A549 (cell line): Measurements from ENCODE around the gene ZNF709. TPM values are rescaled to one million over a fixed set of nuclear protein-coding genes. Genes with fewer than 3 reads are reported as not detected.

ENCODE experiments used
- ATAC-seq, 2 experiments: fragments of 200-7000 bp in 1 of 2; fragments of >200 bp in 1 of 2; cut with Nextera tagmentation in 1 of 2; cut with Tn5 transposase in 1 of 2; 3 replicates each; pipeline versions ENCODE4 v1.8.0 to v1.9.1; 2018 to 2020; ENCODE audit warnings: mild to moderate bottlenecking in 1 of 2, moderate library complexity in 1 of 2
- CTCF ChIA-PET: fragments of 300-600 bp; sonication (Branson Sonifier 250); formaldehyde crosslinking; extraction: SDS; loops from one replicate; lab custom pipeline; 2021; ENCODE audit warnings: antibody characterized with exemption, inconsistent platforms; lab: Yijun Ruan, JAX
- POLR2A ChIA-PET: fragments of 350-600 bp; formaldehyde crosslinking; extraction: SDS; loops from one replicate; lab custom pipeline; 2021; ENCODE audit warnings: antibody characterized with exemption, inconsistent platforms; lab: Yijun Ruan, JAX
- DNase-seq, 2 experiments: peaks; one replicate each; pipeline versions ENCODE4 v3.0.0 to v3.0.0-alpha.2; 2011 to 2016; ENCODE audit warnings: low read depth in 1 of 2, low spot score in 1 of 2
- FAIRE-seq: peaks from 2 replicates; lab custom pipeline; 2011; peaks lifted over from hg19 to GRCh38; lab: Jason Lieb, UNC
- H3K27ac ChIP-seq, 2 experiments: fragments of >200 bp; sonication (Bioruptor Twin); formaldehyde crosslinking; 3 replicates each; pipeline ENCODE4 v1.5.1; 2016 to 2017
- H3K4me1 ChIP-seq: fragments of >200 bp; sonication (Bioruptor Twin); formaldehyde crosslinking; 3 replicates; pipeline ENCODE4 v1.6.1; 2016
- H3K4me2 ChIP-seq: fragments of >200 bp; sonication (Bioruptor Twin); formaldehyde crosslinking; 3 replicates; pipeline ENCODE4 v1.6.1; 2016
- H3K4me3 ChIP-seq: fragments of >200 bp; sonication (Bioruptor Twin); formaldehyde crosslinking; 3 replicates; pipeline ENCODE4 v1.5.1; 2016
- H3K9me3 ChIP-seq: fragments of >200 bp; sonication (Bioruptor Twin); formaldehyde crosslinking; 3 replicates; pipeline ENCODE4 v1.6.1; 2016
- CBX2 ChIP-seq: fragments of 200-600 bp; sonication (generic); IDR thresholded peaks from 2 replicates; pipeline ENCODE4 v1.6.1; 2016; ENCODE audit warnings: low read depth, mild to moderate bottlenecking, borderline replicate concordance
- CEBPB ChIP-seq, 2 experiments: fragments of >200 bp in 1 of 2; sonication (Bioruptor Twin) in 1 of 2; formaldehyde crosslinking in 1 of 2; IDR thresholded peaks; 2 replicates each; pipeline ENCODE4 v1.6.1; 2012 to 2016
- EP300 ChIP-seq, 2 experiments: fragments of >200 bp; sonication (Bioruptor Twin); formaldehyde crosslinking; IDR thresholded peaks; 2 replicates in 1 of 2; 3 replicates in 1 of 2; pipeline ENCODE4 v1.6.1; 2016 to 2017
- ESRRA ChIP-seq: fragments of 150-350 bp; IDR thresholded peaks from 2 replicates; pipeline ENCODE4 v1.6.1; 2014; ENCODE audit warnings: mild to moderate bottlenecking, low read length, borderline replicate concordance
- FOSB ChIP-seq: fragments of 250-450 bp; sonication (Bioruptor Pico); IDR thresholded peaks from 2 replicates; pipeline ENCODE4 v1.5.0; 2020; ENCODE audit warnings: mild to moderate bottlenecking, moderate library complexity
- HOXA7 ChIP-seq: fragments of 250-450 bp; sonication (Bioruptor Pico); IDR thresholded peaks from 2 replicates; pipeline ENCODE4 v1.5.0; 2020; ENCODE audit warnings: mild to moderate bottlenecking, moderate library complexity
- MAFK ChIP-seq: fragments of 450-650 bp; IDR thresholded peaks from 2 replicates; pipeline ENCODE4 v1.6.1; 2014; ENCODE audit not compliant: partially characterized antibody
- MAZ ChIP-seq: fragments of 150-350 bp; IDR thresholded peaks from 2 replicates; pipeline ENCODE4 v1.6.1; 2014; ENCODE audit warnings: antibody characterized with exemption, low read depth, low read length, borderline replicate concordance
- MYC ChIP-seq: IDR thresholded peaks from 2 replicates; pipeline ENCODE4 v1.6.1; 2012; ENCODE audit warnings: mild to moderate bottlenecking, inconsistent platforms, low read length, improper control_type of control experiment, borderline replicate concordance
- POLR2AphosphoS2 ChIP-seq: conservative IDR thresholded peaks from 2 replicates; pipeline ENCODE4 v1.6.1; 2012; ENCODE audit warnings: low read length, improper control_type of control experiment, inconsistent platforms
- RARB ChIP-seq: fragments of 250-450 bp; sonication (Bioruptor Pico); IDR thresholded peaks from 2 replicates; pipeline ENCODE4 v1.8.0; 2021; ENCODE audit warnings: mild to moderate bottlenecking, moderate library complexity
- SMC3 ChIP-seq: fragments of >200 bp; sonication (Bioruptor Twin); formaldehyde crosslinking; IDR thresholded peaks from 3 replicates; pipeline ENCODE4 v1.6.1; 2018; ENCODE audit warnings: inconsistent platforms
- SREBF2 ChIP-seq: fragments of 450-650 bp; IDR thresholded peaks from 2 replicates; pipeline ENCODE4 v1.6.1; 2014; ENCODE audit warnings: mild to moderate bottlenecking, moderate library complexity
- ZSCAN20 ChIP-seq: fragments of 250-450 bp; sonication (Bioruptor Pico); IDR thresholded peaks from 2 replicates; pipeline ENCODE4 v1.8.0; 2022; ENCODE audit warnings: mild to moderate bottlenecking, moderate library complexity
- WGBS: methylation state at CpG from one replicate; pipeline ENCODE4 v1.1.6; 2017; ENCODE audit errors: missing lambda C conversion rate; 5-methylcytosine and 5-hydroxymethylcytosine counted together
- polyA plus RNA-seq, 4 experiments: library from polyadenylated mRNA; depleted of rRNA in 3 of 4; stranded (reverse); fragments of >200 nt; fragmentation: RNase III in 1 of 4; extraction: RNeasy Plus Mini Kit Qiagen cat#74134 plus additional on column Dnase treatment in 1 of 4; gene quantifications; 2 replicates in 3 of 4; 3 replicates in 1 of 4; pipeline ENCODE4 v1.2.3, GENCODE V29; 2011 to 2017
- TF ChIP-seq, protein P1 (sequence below): fragments of >200 bp; sonication (Bioruptor Twin); formaldehyde crosslinking; IDR thresholded peaks from 3 replicates; pipeline ENCODE4 v1.6.1; 2016
- TF ChIP-seq, protein P2 (sequence below): fragments of 450-650 bp; IDR thresholded peaks from 2 replicates; pipeline ENCODE4 v1.6.1; 2014; ENCODE audit warnings: antibody characterized with exemption
- TF ChIP-seq, protein P3 (sequence below): fragments of >200 bp; sonication (Bioruptor Twin); formaldehyde crosslinking; IDR thresholded peaks from 3 replicates; pipeline ENCODE4 v1.5.1; 2016
- TF ChIP-seq, protein P4 (sequence below): fragments of 150-350 bp; IDR thresholded peaks from 2 replicates; pipeline ENCODE4 v1.6.1; 2014; ENCODE audit warnings: low read depth, mild to moderate bottlenecking, low read length

The ZNF709 gene
- polyA plus RNA-seq, 2 of the 4 experiments (the other 2 are of a cell fraction), result 0.01 to 0.10 TPM

DNA sequence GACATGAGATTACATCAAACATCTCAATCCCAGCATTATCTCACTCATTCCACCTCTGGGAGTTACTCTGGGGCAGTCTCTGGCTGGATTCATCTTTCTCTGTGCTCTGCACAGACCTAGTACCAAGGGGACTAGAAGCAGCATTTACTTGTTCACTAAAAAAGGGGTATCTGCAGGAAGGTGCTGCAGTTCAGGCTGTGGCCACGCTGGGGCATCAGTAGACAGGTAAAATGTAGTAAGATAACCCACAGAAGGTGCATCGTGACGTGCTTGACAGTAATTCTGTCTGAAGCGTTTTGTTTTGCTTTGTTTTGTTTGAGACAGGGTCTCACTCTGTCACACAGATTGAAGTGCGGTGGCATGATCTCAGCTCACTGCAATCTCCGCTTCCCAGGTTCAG lies 37.4 kb upstream of the ZNF709 start:
- WGBS, result 96% methylated on average over 6 of the region's 6 CpGs
- H3K9me3 ChIP-seq, result peaks cover 85% of the 10 kb centered on the region
- H3K4me2 ChIP-seq, result no peak overlapping the region
- ChIA-PET CTCF (no interaction called here), POLR2A (no interaction called here)
- TF ChIP-seq, protein P1, sequence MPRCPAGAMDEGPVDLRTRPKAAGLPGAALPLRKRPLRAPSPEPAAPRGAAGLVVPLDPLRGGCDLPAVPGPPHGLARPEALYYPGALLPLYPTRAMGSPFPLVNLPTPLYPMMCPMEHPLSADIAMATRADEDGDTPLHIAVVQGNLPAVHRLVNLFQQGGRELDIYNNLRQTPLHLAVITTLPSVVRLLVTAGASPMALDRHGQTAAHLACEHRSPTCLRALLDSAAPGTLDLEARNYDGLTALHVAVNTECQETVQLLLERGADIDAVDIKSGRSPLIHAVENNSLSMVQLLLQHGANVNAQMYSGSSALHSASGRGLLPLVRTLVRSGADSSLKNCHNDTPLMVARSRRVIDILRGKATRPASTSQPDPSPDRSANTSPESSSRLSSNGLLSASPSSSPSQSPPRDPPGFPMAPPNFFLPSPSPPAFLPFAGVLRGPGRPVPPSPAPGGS, result no peak
- TF ChIP-seq EP300 (IDR thresholded peaks at IDR 0.05), result no peak
- no peak for TF ChIP-seq MAFK
- TF ChIP-seq, protein P2, sequence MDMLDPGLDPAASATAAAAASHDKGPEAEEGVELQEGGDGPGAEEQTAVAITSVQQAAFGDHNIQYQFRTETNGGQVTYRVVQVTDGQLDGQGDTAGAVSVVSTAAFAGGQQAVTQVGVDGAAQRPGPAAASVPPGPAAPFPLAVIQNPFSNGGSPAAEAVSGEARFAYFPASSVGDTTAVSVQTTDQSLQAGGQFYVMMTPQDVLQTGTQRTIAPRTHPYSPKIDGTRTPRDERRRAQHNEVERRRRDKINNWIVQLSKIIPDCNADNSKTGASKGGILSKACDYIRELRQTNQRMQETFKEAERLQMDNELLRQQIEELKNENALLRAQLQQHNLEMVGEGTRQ, result no peak
- no peak for TF ChIP-seq ESRRA
- TF ChIP-seq FOSB (CRISPR knock-in tag), result no peak
- TF ChIP-seq HOXA7 (CRISPR knock-in tag), result no peak
- TF ChIP-seq SREBF2, result no peak
- no peak for TF ChIP-seq POLR2AphosphoS2
- TF ChIP-seq, protein P3, sequence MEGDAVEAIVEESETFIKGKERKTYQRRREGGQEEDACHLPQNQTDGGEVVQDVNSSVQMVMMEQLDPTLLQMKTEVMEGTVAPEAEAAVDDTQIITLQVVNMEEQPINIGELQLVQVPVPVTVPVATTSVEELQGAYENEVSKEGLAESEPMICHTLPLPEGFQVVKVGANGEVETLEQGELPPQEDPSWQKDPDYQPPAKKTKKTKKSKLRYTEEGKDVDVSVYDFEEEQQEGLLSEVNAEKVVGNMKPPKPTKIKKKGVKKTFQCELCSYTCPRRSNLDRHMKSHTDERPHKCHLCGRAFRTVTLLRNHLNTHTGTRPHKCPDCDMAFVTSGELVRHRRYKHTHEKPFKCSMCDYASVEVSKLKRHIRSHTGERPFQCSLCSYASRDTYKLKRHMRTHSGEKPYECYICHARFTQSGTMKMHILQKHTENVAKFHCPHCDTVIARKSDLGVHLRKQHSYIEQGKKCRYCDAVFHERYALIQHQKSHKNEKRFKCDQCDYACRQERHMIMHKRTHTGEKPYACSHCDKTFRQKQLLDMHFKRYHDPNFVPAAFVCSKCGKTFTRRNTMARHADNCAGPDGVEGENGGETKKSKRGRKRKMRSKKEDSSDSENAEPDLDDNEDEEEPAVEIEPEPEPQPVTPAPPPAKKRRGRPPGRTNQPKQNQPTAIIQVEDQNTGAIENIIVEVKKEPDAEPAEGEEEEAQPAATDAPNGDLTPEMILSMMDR, result no peak
- no peak for TF ChIP-seq ZSCAN20 (CRISPR knock-in tag)
- no peak for TF ChIP-seq SMC3
- TF ChIP-seq, protein P4, sequence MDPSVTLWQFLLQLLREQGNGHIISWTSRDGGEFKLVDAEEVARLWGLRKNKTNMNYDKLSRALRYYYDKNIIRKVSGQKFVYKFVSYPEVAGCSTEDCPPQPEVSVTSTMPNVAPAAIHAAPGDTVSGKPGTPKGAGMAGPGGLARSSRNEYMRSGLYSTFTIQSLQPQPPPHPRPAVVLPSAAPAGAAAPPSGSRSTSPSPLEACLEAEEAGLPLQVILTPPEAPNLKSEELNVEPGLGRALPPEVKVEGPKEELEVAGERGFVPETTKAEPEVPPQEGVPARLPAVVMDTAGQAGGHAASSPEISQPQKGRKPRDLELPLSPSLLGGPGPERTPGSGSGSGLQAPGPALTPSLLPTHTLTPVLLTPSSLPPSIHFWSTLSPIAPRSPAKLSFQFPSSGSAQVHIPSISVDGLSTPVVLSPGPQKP, result no peak
- DNase-seq (peak in 1 of 2 experiments; percentile 18), FAIRE-seq (no peak), ATAC-seq (no peak)
- no peak overlapping the region for H3K4me3 ChIP-seq
- no peaks in the 10 kb centered on the region for H3K4me1 ChIP-seq
- no peak overlapping the region for H3K27ac ChIP-seq

DNA sequence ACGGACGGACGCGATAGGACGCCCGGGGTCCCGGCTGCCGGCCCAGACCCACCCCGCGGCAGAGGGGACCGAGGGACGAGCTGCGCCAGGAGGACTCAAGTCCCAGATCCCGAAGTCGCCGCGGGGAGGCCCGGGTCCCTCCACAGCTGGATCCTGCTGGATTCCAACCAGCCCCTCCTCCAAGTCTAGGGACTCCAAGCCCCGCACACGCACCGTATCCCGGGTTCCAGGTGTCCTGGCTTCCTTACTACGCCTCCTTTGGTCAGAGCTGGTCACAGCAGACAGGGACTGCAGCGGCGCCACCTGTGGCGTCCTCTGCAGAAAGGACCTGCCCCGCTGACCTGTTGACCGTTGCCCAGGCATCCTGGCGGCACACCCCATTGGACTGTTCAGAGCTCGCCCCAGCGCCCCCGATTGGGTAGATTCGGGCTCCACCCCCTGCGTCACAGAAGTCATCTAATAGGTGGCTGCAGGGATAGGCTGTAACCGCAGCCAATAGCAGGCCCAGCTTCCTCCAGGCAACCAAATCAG lies 29.0 kb upstream of the ZNF709 start:
- FAIRE-seq (no peak), ATAC-seq (no peak), DNase-seq (no peak)
- H3K4me3 ChIP-seq, result no peak overlapping the region
- POLR2A ChIA-PET, result no interaction called here
- peaks cover 41% of the 10 kb centered on the region for H3K9me3 ChIP-seq
- no peak overlapping the region for H3K27ac ChIP-seq
- 86% methylated on average over 18 of the region's 35 CpGs for WGBS
- H3K4me2 ChIP-seq, result no peak overlapping the region
- no peaks in the 10 kb centered on the region for H3K4me1 ChIP-seq
- TF ChIP-seq, protein P4, result no peak
- TF ChIP-seq CBX2 (no peak), RARB (CRISPR knock-in tag) (no peak), CEBPB (IDR thresholded peaks at IDR 0.05) (no peak), MYC (no peak), SREBF2 (no peak), MAZ (no peak)
- CTCF ChIA-PET, result no interaction called here
